Caco-2 (cell line): ENCODE results near the gene HSD17B2. TPM values are rescaled to one million over a fixed set of nuclear protein-coding genes. Genes with fewer than 3 reads are reported as not detected.

Experiments
- BruUV-seq: library from RNA; stranded (reverse); fragments of 400-500 nt; replicated peaks from 2 replicates; lab custom pipeline; 2021; lab: Mats Ljungman, UMichigan
- CTCF ChIA-PET: fragments of 300-600 bp; sonication (Branson Sonifier 250); formaldehyde crosslinking; loops from one replicate; lab custom pipeline; 2022; ENCODE audit warnings: antibody characterized with exemption; lab: Charles Lee
- POLR2A ChIA-PET: fragments of 300-600 bp; sonication (Branson Sonifier 250); formaldehyde crosslinking; loops from one replicate; lab custom pipeline; 2022; ENCODE audit warnings: antibody characterized with exemption; lab: Charles Lee
- DNase-seq, 2 experiments: peaks; one replicate each; pipeline versions ENCODE4 v3.0.0 to v3.0.0-alpha.2; 2020 to 2022
- H3K27me3 ChIP-seq: replicated peaks from 2 replicates; pipeline ENCODE4 v1.6.0; 2011; ENCODE audit warnings: low read length; ENCODE audit not compliant: control insufficient read depth, insufficient read depth
- H3K36me3 ChIP-seq: 2 replicates; pipeline ENCODE4 v1.5.1; 2011; ENCODE audit warnings: low read length; ENCODE audit not compliant: control insufficient read depth, insufficient read depth
- H3K4me1 ChIP-seq: fragments of 250-450 bp; sonication (Bioruptor Pico); 2 replicates; pipeline ENCODE4 v1.5.1; 2020; ENCODE audit warnings: mild to moderate bottlenecking
- H3K4me3 ChIP-seq: 2 replicates; pipeline ENCODE4 v1.5.1; 2011; ENCODE audit warnings: low read depth, mild to moderate bottlenecking, control low read depth, low read length
- H3K9me3 ChIP-seq: fragments of 250-450 bp; sonication (Bioruptor Pico); 2 replicates; pipeline ENCODE4 v1.5.1; 2020; ENCODE audit warnings: mild to moderate bottlenecking, moderate library complexity
- H3K27ac Mint-ChIP-seq: one replicate; pipeline ENCODE4 v1.8.0; 2022; ENCODE audit warnings: mixed read lengths; ENCODE audit not compliant: unreplicated experiment
- H3K27me3 Mint-ChIP-seq: one replicate; pipeline ENCODE4 v1.8.0; 2022; ENCODE audit warnings: mixed read lengths; ENCODE audit not compliant: insufficient read depth, unreplicated experiment
- H3K36me3 Mint-ChIP-seq: one replicate; pipeline ENCODE4 v1.8.0; 2022; ENCODE audit warnings: mild to moderate bottlenecking, mixed read lengths; ENCODE audit not compliant: insufficient read depth, unreplicated experiment
- H3K4me1 Mint-ChIP-seq: one replicate; pipeline ENCODE4 v1.8.0; 2022; ENCODE audit warnings: low read depth, mixed read lengths; ENCODE audit not compliant: unreplicated experiment
- H3K4me3 Mint-ChIP-seq: one replicate; pipeline ENCODE4 v1.8.0; 2022; ENCODE audit warnings: mild to moderate bottlenecking, moderate library complexity, mixed read lengths; ENCODE audit not compliant: unreplicated experiment
- H3K9me3 Mint-ChIP-seq: one replicate; pipeline ENCODE4 v1.8.0; 2022; ENCODE audit warnings: mixed read lengths; ENCODE audit not compliant: unreplicated experiment
- CTCF ChIP-seq, 2 experiments: fragments of 200-600 bp in 1 of 2; IDR thresholded peaks; 1 replicate in 1 of 2; 2 replicates in 1 of 2; pipeline versions ENCODE4 v1.5.1 to v1.8.0; 2011 to 2022; ENCODE audit warnings: antibody characterized with exemption in 1 of 2, control low read depth in 1 of 2, inconsistent platforms in 1 of 2, low read depth in 1 of 2, low read length in 1 of 2, mild to moderate bottlenecking in 1 of 2, moderate library complexity in 1 of 2; ENCODE audit not compliant: insufficient read depth in 1 of 2, severe bottlenecking in 1 of 2, unreplicated experiment in 1 of 2
- intact Hi-C: fragments of 100-400 bp; cut with micrococcal nuclease; formaldehyde crosslinking; loops from one replicate; pipeline ENCODE4 v1.10.0; 2022; ENCODE audit not compliant: unreplicated experiment
- total RNA-seq: library from RNA; stranded (reverse); gene quantifications from 2 replicates; pipeline ENCODE4 v1.2.3, GENCODE V29; 2022

The HSD17B2 gene
- total RNA-seq, 1 experiment from 2014 or later = 5.1 TPM

- BruUV-seq = no TSS peak
- Mint-ChIP-seq H3K27ac (no peak overlapping the region), H3K36me3 (no peaks in the 10 kb centered on the region), H3K4me1 (no peaks in the 10 kb centered on the region), H3K9me3 (no peaks in the 10 kb centered on the region), H3K27me3 (no peaks in the 10 kb centered on the region), H3K4me3 (no peak overlapping the region)
- Histone ChIP-seq H3K36me3 (peaks cover 2% of the 10 kb centered on the region), H3K27me3 (no peaks in the 10 kb centered on the region), H3K9me3 (no peaks in the 10 kb centered on the region), H3K4me1 (no peaks in the 10 kb centered on the region), H3K4me3 (no peak overlapping the region)
- POLR2A ChIA-PET = no interaction called here
- CTCF ChIA-PET = no interaction called here
- intact Hi-C loops = no loop called here
- no peak for DNase-seq
- no peak for TF ChIP-seq CTCF (IDR thresholded peaks at IDR 0.05; ENCODE audit: insufficient read depth in 1 of 2, low read depth in 1 of 2, low read length in 1 of 2, severe bottlenecking in 1 of 2, unreplicated experiment in 1 of 2)
Observed at GRCh38 chr16:82070656-82071369, 35.8 kb downstream of the HSD17B2 start.

DNA sequence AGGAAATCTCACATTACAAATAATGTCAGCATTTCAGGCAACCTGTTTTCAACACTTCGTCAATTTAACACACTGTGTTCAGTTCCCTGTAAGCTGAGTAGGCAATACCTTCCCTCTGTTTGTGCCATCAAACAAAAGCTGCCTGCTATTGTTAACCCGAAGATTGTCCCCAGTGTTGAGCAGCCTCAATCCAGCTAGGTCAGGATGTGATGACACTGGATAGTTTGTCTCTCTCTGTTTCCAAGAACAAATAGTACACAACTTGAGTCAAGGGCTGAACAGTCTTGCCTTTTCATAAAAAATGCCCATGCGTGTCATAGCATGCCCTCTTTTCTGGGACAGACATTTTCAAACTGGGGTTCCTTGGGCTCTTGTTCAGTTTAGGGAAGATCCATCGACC is 36.4 kb downstream of the HSD17B2 start:
- CTCF ChIA-PET = no interaction called here

DNA sequence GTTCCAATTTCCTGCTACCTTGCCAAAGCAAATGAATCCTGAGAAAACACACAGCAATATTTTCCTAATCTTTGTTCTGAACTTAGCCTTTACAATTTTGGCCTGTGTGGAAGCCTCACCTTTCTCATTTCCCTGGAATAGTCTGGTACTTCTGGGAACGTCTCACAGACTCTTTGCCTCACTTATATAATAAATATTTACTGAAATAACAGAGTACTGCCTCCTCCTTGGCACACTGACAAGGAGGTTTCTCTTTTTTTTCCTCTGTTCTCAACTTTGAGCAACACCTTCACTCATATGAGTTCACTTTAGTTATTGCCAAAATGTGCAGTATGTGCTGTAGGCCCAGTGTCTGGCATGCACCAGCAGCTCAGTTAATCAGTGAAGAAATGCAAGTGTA is 37.3 kb downstream of the HSD17B2 start:
- ChIA-PET POLR2A (no interaction called here), CTCF (no interaction called here)
- Histone ChIP-seq H3K4me3 (no peak overlapping the region), H3K9me3 (peaks cover 4% of the 10 kb centered on the region; the same call in 1 of the 2 replicates), H3K36me3 (peaks cover 2% of the 10 kb centered on the region), H3K27me3 (no peaks in the 10 kb centered on the region), H3K4me1 (no peaks in the 10 kb centered on the region)
- no peak overlapping the region for H3K4me3 Mint-ChIP-seq
- no peaks in the 10 kb centered on the region for H3K27me3 Mint-ChIP-seq
- H3K4me1 Mint-ChIP-seq = no peaks in the 10 kb centered on the region
- BruUV-seq = no TSS peak
- no peaks in the 10 kb centered on the region for H3K36me3 Mint-ChIP-seq
- no peak overlapping the region for H3K27ac Mint-ChIP-seq
- intact Hi-C loops = no loop called here
- H3K9me3 Mint-ChIP-seq = peaks cover 3% of the 10 kb centered on the region
- TF ChIP-seq CTCF (IDR thresholded peaks at IDR 0.05; ENCODE audit: insufficient read depth in 1 of 2, low read depth in 1 of 2, low read length in 1 of 2, severe bottlenecking in 1 of 2, unreplicated experiment in 1 of 2) = no peak
- no peak for DNase-seq

More for the DNA sequence above, 36.4 kb downstream of the HSD17B2 start:
- H3K9me3 ChIP-seq = no peaks in the 10 kb centered on the region
- peaks cover 2% of the 10 kb centered on the region for H3K36me3 ChIP-seq
- H3K4me1 Mint-ChIP-seq = no peaks in the 10 kb centered on the region
- H3K27me3 Mint-ChIP-seq = no peaks in the 10 kb centered on the region
- TF ChIP-seq CTCF (IDR thresholded peaks at IDR 0.05; ENCODE audit: insufficient read depth in 1 of 2, low read depth in 1 of 2, low read length in 1 of 2, severe bottlenecking in 1 of 2, unreplicated experiment in 1 of 2) = no peak
- BruUV-seq = no TSS peak
- H3K9me3 Mint-ChIP-seq = no peaks in the 10 kb centered on the region
- no peak overlapping the region for H3K27ac Mint-ChIP-seq
- intact Hi-C loops = no loop called here
- no peaks in the 10 kb centered on the region for H3K36me3 Mint-ChIP-seq
- H3K27me3 ChIP-seq = no peaks in the 10 kb centered on the region
- DNase-seq = no peak
- H3K4me3 ChIP-seq = no peak overlapping the region
- POLR2A ChIA-PET = no interaction called here
- no peaks in the 10 kb centered on the region for H3K4me1 ChIP-seq
- H3K4me3 Mint-ChIP-seq = no peak overlapping the region
